ENCODE measurements around the gene VSTM4.

VSTM4 gene

GRCh38 chr10:49080071-49080470, 35.3 kb downstream of the VSTM4 start:
- TF ChIP-seq CTCF (conservative IDR thresholded peaks at IDR 0.05; ENCODE audit: low read depth, low read length), result no peak
- DNase-seq (ENCODE audit: low read depth), result peak; percentile 87
- no peak overlapping the region for H3K4me3 ChIP-seq (ENCODE audit: low read depth, low read length)

GRCh38 chr10:49079499-49079898, 35.8 kb downstream of the VSTM4 start:
- no peak for TF ChIP-seq CTCF (conservative IDR thresholded peaks at IDR 0.05; ENCODE audit: low read depth, low read length)
- DNase-seq (ENCODE audit: low read depth), result no peak
- H3K4me3 ChIP-seq (ENCODE audit: low read depth, low read length), result no peak overlapping the region

- no peak for DNase-seq (ENCODE audit: low read depth)
- no peak for TF ChIP-seq CTCF (conservative IDR thresholded peaks at IDR 0.05; ENCODE audit: low read depth, low read length)
- H3K4me3 ChIP-seq (ENCODE audit: low read depth, low read length), result no peak overlapping the region
Measured at GRCh38 chr10:49079072-49079471, 36.2 kb downstream of the VSTM4 start.

- no peak for TF ChIP-seq CTCF (conservative IDR thresholded peaks at IDR 0.05; ENCODE audit: low read depth, low read length)
- no peak for DNase-seq (ENCODE audit: low read depth)
- H3K4me3 ChIP-seq (ENCODE audit: low read depth, low read length), result no peak overlapping the region
Measured at GRCh38 chr10:49078433-49078832, 36.9 kb downstream of the VSTM4 start.

GRCh38 chr10:49076741-49077521, 38.4 kb downstream of the VSTM4 start:
- no peak for TF ChIP-seq CTCF (conservative IDR thresholded peaks at IDR 0.05; ENCODE audit: low read depth, low read length)
- no peak overlapping the region for H3K4me3 ChIP-seq (ENCODE audit: low read depth, low read length)
- DNase-seq (ENCODE audit: low read depth), result no peak

- no peak for DNase-seq (ENCODE audit: low read depth)
- H3K4me3 ChIP-seq (ENCODE audit: low read depth, low read length), result no peak overlapping the region
- TF ChIP-seq CTCF (conservative IDR thresholded peaks at IDR 0.05; ENCODE audit: low read depth, low read length), result no peak
Measured at GRCh38 chr10:49076319-49076718, 39.0 kb downstream of the VSTM4 start.

GRCh38 chr10:49075743-49076142, 39.6 kb downstream of the VSTM4 start:
- TF ChIP-seq CTCF (conservative IDR thresholded peaks at IDR 0.05; ENCODE audit: low read depth, low read length), result no peak
- no peak overlapping the region for H3K4me3 ChIP-seq (ENCODE audit: low read depth, low read length)
- DNase-seq (ENCODE audit: low read depth), result no peak
